D341Med (cell line): Measurements from ENCODE around the gene PKP1.
A peak's percentile ranks its signal among the peaks of the same experiment; 100 is the strongest.

Experiments
- DNase-seq: peaks from one replicate; pipeline ENCODE4 v3.0.0; 2012; ENCODE audit warnings: low spot score

The PKP1 gene

DNA sequence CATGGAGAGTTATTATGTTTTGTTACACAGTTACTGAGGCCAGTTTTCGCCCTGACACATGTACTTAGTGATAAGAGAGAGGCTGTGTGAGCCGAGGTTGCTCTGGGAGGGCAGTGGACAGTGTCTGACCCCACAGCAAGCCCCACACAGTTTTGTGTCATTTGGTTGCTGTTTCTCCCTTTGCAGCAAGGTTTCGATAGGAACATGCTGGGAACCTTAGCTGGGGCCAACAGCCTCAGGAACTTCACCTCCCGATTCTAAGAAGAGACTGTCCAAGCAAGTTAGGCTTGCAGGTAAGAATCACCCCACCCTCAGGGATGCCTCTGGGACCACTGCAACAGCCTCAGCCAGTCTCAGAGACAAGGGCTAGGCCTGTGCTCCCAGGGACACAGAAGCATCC lies 45.3 kb downstream of the PKP1 start:
- DNase-seq = no peak

DNA sequence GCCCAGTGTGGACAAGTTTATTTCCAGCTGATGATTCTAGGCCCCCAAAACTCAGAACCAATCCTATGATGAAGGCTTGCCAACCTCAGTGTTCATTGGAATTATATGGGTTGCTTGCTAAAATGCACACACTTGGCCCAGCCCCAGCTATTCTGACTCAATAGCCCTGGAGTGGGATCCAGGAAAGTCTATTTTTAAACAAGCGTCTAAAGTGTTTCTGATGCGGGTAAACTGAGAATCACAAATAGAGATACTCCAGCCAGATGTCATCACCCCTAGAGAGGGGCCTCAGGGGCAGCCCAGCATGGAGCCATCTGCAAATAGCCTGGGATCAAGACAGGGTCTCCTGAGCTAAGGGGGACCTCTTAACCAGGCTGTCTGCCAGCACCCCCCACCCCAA lies 46.0 kb downstream of the PKP1 start:
- no peak for DNase-seq

DNA sequence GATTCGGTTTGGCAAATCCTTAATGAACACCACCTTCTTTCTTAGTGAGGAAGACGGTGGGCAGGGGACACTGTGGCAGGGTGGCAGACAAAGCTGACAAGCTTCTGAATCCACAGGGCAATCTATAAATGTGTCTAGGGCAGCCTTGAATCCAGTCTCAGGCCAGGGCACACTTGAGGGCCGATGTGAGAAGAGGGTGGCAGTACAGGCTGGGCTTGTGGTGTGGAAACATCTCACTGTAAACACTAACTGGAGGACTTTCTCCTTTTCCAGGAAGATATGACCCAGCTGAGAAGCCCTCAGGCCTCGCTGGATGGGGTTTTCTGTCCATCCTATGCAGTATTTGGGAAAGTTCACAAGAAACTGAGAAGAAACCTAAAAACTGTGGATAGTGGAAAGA lies 46.5 kb downstream of the PKP1 start:
- no peak for DNase-seq

DNA sequence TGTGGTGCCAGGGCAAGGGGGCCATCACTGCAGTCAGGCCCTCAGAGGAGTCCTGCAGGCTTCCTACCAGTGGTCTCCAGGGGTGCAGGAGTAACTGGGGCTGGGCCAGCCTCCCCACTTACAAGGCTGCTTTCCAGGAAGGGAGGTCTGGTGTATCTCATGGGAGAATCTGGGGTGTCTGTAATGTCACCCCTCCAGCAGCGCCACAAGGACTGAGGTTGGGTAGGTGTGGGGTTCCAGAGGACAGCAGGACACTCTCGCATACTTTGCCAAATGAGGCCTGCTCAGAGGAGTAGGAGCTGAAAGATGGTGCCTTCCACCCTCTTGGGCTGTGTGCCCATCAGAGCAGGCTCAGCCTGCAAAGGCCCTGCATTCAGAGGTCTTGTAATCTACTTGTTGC lies 47.2 kb downstream of the PKP1 start:
- no peak for DNase-seq

DNA sequence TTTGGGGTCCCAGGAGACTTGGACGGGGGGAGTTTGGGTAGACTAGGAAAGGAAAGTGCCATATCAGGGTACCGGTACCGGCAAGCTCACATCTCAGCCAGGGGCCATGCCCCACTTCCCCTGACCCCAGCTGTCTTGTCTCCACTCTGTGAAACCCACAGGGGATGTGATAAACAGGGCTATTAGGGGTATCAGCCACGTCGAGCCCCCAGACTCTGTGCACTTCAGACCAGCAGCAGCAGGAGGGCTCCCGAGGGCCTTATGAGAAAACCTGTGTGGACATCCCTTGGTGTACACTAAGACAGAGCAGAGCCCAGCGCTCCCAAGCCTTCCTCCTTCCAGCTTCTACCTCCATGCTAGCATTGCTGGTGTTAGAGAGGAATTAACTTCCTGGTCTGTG lies 47.9 kb downstream of the PKP1 start:
- no peak for DNase-seq

DNA sequence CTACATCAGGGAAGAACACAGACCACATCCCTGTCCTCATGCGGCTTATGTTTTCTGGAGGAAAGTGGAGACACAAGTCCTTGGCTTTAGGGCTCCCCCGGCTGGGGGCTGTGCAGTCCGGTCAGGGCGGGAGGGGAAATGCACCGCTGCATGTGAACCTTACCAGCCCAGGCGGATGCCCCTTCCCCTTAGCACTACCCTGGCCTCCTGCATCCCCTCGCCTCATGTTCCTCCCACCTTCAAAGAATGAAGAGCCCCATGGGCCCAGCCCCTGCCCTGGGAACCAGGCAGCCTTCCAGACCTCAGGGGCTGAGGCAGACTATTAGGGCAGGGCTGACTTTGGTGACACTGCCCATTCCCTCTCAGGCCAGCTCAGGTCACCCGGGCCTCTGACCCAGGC lies 48.7 kb downstream of the PKP1 start:
- no peak for DNase-seq

DNA sequence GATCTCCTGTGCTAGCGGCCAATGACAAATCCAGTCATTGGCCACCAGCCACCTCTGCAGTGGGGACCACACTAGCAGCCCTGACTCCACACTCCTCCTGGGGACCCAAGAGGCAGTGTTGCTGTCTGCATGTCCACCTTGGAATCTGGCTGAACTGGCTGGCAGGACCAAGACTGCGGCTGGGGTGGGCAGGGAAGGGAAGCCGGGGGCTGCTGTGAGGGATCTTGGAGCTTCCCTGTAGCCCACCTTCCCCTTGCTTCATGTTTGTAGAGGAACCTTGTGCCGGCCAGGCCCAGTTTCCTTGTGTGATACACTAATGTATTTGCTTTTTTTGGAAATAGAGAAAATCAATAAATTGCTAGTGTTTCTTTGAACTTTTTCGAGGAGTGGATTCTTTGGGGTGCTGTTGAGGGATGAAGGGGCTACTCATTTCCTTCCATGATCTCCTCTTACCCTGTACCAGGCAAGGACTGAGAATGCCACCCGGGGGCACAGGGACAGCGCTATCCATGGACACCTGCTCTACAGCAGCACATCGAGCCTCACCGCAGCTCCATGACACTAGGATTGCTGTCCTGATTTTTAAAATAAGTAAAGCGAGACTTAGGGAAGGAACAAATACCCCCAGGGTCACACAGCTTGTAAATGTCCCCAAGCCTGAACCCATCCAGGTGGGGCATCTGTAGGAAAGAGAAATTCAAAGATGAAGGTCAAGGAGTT lies 49.5 kb downstream of the PKP1 start:
- DNase-seq = no peak

DNA sequence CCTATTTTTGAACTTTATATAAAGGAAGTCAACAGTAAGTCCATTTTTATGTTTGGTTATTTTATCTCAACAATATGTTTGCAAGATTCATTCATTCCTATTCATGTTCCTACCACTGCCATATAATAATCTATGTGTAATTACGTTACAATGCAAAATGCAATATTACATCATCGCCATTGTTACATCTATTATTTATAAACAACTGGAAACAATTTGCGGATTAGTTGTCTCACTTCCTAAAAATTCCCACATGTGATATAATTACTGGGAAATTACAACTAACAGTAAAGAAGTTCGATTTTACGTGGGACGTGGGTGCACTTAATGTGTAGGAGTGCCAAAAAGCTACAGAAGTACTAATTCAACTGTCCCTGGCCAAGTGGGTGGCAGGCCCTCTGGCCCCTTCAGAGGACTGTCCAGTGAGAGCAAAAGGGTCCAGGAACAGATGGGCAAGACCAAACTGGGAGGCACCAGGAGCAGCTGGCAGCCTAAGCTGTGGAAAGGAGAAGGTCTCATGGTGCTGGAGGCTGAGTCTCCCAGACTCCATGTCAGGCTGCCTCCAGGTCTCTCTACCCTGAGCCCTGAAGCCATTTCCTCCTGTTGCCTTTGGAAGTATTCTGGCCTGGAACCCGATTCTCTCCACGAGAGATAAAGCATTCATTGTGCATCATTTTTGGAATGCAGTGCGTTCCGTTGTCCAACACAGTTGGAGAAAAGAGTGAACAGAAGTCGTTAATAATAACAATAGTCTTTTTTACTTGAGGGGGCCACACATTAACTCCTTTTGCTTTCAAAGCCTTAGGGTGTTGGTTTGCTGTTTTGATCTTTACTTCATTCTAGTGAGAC lies 51.2 kb downstream of the PKP1 start:
- DNase-seq = no peak

DNA sequence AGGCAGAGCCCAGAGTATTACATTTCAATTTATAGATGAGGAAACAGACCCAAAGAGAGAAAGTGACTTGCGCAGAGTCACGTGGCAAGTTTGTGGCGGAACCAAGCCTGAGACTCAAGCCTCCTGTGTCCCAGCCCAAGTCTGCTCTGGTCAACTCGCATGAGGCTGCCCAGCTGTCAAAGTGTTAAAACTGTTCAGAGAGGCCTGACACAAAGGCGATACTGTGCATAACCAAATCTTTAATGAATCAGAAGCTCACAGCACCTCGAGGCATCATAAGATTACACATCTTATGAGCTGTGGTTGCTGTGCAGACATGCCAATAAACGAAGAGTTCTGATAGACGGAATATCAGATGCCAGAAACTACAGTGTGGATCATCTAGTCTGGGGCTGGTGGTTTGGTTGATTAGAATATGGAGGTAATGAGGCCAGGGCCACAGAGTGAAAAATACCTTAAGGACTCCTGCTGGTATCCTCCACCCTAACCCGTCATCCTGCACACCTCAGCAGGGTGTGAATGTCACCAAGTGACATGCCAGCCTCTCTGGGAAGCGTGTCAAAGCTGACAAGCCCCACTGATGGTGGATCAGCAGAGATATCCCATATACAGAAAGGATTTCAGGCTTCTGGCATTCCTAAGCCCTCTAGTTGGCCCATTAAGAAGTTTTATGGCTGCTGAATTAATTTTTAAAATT lies 52.0 kb downstream of the PKP1 start:
- DNase-seq = no peak

DNA sequence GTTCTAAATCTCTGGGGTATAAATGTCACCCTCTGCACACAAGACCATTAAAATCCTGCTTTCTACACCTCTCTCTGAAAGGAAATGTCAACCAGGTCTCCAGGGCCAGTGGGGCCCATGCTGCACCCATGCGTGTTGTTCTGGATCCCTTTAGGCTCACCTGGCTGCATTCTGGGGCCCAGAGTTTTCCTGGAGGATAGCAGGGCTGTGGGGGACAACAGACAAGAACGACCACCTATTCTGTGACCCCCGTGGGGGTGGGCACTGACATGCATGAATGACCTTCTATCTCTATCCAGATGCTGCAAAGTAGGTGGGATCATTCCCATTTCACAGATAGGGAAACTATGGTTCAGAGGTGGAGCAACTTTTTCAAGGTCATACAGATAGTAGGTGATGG lies 52.6 kb downstream of the PKP1 start:
- DNase-seq = no peak

DNA sequence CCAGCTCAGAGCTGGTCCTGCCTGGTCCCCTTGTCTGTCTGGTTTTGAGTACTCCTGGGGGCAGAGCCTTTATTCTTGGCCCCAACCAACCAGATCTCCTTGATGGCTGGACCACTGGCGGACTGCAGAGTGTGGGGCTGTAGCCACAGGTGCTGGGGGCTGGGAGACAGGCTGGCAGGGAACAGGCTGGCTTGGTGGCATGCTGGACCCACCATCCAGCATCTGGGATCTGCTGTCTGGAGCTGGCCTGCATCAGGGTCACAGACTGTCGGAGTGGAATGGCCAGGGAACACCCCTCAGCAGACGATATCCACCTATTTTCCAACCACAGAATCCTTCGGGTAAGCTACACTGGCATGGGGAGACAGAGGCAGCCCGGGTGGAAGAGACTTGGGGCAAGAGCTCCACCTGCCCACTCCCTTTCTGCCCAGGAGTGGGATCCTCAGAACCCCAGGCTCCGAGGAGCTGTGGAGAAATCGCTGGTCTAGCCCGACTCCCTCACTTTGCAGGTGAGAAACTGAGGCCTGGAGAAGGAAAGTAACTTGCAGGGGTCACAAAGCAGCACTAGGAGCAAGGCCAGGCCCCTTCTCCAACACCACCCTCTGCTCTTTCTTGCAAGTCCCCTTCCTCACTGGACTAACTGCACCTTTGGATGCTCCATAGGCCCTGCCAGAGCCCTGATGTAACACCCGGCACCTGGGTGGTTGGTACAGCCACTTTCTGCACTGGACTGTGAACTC lies 53.6 kb downstream of the PKP1 start:
- DNase-seq = no peak

DNA sequence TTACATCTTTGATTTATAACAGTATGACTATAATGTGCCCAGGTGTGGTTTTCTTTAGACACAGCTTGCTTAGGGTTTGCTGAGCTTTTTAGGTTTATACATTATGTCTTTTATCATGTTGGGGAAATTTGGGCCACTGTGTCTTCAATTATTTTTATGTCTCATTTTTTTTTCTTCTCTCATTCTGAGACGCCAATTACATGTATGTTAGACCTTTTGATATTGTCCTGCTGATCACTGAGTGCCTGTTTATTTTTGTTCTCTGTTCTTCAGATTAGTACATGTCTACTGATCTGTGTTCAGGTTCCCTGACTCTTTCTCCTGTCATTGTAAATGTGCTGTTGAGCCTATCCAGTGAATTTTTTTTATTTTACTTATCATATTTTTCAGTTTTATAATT lies 58.1 kb downstream of the PKP1 start:
- DNase-seq = no peak

DNA sequence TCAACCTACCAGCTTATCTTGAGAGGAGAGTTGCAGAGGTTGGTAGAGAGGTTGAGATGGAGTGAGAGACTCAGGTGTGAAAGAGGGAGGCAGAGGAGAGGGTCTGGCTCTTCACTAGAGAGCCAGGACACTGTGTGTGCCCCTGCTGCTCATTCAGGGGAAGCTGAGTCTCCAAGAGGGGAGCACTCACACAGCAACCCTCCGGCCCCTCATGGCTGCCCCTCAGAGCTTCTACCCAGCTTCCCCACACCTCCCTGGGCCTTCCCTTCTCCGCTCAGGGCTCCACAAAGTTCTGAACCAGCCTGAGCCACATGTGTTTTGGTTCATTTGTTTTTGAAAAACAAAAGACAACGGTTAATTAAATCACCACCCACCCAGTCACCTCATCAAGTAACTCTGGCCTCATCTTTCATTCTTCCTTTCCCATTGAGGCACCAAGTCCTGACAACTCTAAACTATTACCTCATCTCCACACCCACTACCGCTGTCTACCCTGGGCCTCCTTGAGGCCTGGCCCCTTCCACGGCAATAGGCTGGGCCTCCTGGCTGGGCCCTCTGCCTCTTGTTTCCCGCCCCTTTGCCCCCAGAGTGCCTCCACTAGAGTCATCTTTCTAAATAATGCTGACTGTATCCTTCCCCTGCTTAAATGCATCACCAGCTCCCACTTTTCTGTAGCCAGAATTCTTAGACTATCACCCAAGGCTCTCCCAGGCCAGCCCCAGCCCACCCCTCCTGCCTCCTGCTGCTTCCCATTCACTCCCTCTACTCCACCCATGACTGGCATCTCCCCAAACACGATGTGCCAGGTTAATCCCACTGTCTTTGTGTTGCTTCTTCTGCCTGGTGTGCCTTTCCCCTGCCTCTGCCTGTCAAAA lies 61.1 kb downstream of the PKP1 start:
- no peak for DNase-seq

DNA sequence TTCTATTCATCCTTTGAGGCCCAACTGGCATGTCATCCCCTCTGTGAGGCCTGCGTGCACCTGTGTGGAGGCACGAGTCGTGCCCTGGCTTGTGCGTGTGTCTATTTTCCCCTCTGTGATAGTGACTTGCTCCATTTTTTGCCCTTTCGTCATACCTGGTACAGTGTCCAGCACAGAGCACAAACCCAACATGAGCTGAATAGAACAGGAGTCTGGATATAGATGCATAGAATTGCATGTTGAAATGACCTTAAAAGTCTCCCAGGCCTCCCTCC lies 61.7 kb downstream of the PKP1 start:
- no peak for DNase-seq

DNA sequence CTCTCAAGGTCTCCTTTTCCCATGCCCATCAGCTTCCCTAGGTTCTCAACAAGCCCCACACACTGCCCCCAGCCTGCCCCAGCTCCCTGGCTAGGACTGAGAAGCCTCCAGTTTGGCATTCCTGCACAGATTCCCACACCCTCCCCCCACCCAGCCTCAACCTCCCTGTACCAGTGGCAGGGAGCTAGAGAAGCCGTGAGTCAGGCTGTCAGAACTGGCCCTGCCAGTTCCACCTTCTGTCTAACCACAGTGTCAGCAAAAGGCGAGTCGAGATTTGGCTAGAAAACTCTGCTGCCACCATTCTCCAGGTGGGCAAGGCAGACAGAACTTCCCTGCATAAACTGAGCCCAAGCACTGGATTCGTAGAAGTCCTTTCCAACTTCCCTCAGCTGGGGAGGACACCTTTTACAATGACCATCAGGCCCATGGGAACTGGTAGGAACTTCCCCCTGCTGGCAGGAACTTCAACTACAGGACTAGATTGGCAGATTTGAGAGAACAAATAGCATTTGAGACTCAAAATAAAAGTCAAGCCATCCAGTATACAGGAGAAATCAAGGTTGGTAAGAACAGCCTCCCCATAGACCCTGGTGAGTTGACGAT lies 63.1 kb downstream of the PKP1 start:
- peak; percentile 60 for DNase-seq

DNA sequence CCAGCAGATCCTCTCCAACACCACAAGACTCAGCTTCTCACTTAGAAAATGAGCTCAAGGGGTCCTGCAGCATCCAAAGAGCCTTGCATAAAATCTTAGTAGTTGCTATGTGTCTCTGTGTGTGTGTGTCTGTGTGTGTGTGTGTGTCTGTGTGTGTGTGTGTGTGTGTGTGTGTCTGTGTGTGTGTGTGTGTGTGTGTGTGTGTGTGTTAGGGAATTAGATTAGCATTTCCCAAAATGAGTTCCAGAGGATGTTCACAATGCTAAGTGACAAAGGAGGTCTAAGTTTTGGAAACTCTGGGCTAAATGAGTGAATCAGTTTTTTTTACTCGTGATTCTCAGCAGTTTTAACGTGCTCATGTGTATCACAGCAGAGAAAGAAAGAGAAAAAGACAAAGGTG lies 63.7 kb downstream of the PKP1 start:
- no peak for DNase-seq

DNA sequence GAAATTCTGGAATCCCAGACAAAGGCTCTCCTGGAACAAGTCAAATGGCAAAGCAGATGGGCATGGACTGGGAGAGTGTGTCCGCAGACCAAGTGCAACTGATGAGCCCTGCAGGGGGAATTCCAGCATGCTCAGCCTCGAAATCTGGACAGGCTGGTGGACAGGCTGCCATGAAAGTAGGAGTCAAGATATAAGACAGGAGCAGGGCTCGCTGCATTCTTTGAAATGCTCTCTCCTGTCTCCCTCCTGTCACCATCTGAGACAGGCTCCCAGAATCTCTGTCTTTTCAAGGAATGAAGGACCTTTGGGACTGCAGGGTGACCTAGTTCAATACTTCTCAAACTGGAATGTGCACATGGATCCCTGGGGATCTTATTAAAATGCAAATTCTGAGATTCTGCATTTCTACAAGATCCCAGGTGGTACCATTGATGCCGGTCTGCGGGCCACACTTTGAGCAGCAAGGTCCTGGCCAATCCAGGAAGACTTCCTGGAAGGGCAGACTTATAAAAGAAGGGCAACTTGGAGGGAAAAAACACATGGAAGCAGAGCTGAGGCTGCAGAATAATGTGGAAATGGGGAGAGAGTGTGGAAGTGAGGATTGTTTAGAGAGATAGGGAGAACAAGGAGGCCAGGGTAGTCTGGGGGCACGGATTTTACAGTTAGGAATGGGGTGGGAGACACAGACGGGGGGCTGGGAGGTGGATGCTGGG lies 64.3 kb downstream of the PKP1 start:
- DNase-seq = no peak

DNA sequence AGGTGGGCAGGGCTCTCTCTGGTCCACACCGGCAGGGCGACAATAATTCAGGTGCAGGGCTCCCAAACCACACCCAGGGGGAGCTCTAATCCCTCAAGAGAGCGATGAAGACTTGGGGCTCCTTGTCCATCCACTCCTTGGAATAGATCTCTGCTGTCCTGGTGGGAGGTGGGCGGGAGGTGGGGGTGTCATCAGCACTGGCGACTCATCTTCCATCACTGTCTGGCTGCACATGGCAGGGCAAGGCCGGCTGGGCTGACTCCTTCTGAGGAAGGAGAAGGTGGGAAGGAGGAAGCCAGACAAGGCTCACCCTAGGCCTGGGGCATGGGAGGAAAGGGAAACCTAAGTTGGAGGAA lies 64.9 kb downstream of the PKP1 start:
- peak; percentile 86 for DNase-seq

DNA sequence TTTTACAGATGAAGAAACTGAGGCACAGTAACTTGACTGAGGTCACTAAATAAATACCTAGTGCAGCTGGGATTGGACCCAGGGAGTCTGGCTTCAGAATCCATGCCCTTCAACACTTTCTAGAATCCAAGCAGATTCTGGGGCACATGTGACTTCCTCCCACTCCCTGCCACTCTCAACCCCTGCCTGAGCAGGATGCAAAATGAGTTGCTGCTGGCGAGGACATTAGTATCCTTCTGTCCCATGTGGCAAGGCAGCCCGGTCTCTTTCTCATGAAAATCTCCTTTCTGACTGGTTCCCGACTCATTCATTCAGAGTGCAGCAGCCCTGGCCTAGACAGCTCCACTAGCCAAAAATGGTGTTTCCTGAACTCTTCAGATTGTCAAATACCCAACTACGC lies 65.8 kb downstream of the PKP1 start:
- no peak for DNase-seq

DNA sequence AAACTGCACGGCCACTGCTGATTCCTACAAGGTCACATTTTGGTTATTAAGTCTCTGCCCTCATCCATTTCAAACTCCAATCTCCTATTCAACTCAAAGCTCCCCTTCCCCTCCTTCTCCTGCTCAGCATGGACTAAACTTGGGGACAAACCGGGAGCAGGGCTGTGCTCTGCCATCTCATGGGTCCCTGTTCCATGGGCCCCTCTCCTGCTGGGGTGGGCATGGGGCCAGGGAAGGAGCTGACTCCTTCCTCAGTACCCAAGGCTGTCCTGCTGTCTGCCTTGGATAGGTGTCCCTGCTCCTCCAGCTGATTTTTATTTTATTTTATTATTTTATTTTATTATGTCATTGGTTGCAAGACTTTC lies 67.0 kb downstream of the PKP1 start:
- DNase-seq = no peak

DNA sequence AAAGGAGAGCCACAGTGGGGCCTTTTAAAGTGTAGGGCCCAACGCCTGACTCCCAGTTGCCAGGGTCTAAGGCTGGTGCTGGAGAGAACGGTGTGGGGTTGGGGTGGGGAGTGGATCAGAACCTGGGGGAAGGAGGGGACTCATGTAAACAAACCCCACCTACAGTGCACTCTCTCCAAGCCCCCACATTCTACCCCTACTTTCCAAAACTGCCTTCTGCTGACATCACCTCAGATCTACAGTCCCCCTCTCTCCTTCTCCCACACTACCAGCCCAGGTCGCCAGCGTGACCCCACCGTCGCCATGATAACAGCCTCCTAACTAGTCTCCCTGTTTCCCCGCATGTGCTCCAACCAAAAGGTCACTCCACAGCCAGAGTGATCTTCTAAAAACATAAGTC lies 67.6 kb downstream of the PKP1 start:
- no peak for DNase-seq
